ENCODE results near the gene PHKG2.

PHKG2 gene

DNA sequence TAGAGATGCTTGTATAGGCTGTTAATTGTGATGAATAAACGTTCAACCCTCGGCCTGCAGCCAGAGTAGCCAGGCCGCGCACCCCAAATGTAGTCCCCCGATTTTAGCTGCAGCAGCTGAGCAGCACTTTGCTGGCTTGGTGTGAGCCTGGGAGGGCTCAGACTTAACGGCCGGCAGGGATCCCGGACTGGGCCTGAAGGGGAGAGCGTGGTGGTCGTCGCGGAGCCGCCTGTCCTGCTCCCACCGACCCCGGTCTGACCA is 26.8 kb downstream of the PHKG2 start:
- no peak for DNase-seq (ENCODE audit: low read depth)
- TF ChIP-seq, protein P1, sequence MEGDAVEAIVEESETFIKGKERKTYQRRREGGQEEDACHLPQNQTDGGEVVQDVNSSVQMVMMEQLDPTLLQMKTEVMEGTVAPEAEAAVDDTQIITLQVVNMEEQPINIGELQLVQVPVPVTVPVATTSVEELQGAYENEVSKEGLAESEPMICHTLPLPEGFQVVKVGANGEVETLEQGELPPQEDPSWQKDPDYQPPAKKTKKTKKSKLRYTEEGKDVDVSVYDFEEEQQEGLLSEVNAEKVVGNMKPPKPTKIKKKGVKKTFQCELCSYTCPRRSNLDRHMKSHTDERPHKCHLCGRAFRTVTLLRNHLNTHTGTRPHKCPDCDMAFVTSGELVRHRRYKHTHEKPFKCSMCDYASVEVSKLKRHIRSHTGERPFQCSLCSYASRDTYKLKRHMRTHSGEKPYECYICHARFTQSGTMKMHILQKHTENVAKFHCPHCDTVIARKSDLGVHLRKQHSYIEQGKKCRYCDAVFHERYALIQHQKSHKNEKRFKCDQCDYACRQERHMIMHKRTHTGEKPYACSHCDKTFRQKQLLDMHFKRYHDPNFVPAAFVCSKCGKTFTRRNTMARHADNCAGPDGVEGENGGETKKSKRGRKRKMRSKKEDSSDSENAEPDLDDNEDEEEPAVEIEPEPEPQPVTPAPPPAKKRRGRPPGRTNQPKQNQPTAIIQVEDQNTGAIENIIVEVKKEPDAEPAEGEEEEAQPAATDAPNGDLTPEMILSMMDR (IDR thresholded peaks at IDR 0.05; ENCODE audit: control insufficient read depth, extremely low read depth, insufficient read depth), result no peak
- H3K4me3 ChIP-seq (ENCODE audit: low read depth, low read length), result peak overlapping the region; percentile 88

DNA sequence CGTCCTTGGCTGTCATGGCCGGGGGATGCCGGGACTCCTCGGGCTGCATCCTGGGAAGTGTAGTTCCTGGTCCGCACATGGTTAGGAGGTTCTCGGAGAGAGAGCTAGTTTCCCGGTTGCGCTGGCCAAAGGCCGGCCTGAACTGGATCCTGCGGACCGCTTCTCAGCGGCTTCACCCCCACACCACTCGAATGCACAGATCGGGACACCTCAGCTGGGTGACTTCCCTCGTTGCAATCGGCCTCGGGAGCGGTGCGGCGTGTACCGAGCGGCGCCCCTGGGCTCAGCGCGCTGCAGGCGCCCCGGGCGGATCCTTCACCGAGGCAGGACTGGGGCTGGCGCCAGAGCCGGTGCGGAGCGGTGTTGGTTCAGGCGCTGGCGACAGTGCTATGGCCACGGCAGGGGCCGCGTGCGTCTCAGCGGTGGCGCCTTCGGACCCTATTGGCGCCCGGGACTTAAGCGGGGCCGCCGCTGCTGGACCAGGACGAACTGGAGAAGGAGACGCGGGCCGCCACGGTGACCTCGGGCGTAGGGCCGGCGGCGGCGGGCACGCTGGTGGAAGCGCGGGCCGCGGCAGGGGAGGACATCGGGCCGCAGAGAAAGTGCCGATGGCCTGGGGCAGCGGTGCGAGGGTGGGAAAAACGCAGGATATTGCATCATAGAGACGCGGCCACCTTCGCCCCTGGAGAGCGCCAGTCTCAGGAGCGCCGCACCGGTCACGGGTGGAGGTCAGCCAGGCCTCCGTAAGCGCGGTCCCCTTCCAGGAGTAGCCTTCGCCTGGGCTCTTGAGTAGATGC is 27.4 kb downstream of the PHKG2 start:
- H3K4me3 ChIP-seq (ENCODE audit: low read depth, low read length), result peak overlapping the region; percentile 88
- TF ChIP-seq, protein P1 (IDR thresholded peaks at IDR 0.05; ENCODE audit: control insufficient read depth, extremely low read depth, insufficient read depth), result no peak
- peak; percentile 49 for DNase-seq (ENCODE audit: low read depth)

DNA sequence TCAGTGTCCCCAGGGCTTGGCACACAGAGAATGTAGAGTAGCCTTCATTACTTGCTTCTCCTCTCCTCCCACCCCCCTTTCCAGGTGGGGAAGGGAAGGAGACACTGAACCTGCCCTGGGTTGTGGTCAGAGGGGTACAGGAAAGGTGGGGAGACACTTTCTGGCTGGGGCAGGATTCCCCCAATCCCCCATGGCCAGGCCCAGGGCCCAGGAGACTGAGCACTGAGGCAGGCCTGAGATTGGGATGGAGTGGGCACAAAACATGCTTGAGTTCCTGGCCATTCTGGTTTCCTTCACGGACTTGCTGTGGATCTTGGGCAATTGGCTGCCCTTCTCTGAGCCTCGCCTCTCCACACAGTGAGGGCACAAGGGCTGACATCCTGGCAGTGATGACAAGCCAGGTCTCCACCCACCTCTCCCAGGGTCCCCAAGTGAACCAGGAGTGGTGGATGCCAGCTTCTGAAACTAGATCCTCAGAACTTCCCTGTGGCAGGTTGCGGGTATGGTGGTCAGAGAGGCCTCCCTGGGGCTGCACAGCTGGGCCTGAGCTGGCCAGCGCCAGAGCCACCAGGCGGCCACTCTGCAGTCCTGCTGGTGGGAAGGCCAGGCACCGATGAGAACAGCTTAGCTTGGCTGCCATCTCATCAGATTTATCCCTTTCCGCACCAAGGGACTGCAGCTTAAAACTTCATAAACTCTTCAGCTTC is 29.5 kb downstream of the PHKG2 start:
- TF ChIP-seq, protein P1 (IDR thresholded peaks at IDR 0.05; ENCODE audit: control insufficient read depth, extremely low read depth, insufficient read depth), result no peak
- H3K4me3 ChIP-seq (ENCODE audit: low read depth, low read length), result no peak overlapping the region
- DNase-seq (ENCODE audit: low read depth), result no peak

DNA sequence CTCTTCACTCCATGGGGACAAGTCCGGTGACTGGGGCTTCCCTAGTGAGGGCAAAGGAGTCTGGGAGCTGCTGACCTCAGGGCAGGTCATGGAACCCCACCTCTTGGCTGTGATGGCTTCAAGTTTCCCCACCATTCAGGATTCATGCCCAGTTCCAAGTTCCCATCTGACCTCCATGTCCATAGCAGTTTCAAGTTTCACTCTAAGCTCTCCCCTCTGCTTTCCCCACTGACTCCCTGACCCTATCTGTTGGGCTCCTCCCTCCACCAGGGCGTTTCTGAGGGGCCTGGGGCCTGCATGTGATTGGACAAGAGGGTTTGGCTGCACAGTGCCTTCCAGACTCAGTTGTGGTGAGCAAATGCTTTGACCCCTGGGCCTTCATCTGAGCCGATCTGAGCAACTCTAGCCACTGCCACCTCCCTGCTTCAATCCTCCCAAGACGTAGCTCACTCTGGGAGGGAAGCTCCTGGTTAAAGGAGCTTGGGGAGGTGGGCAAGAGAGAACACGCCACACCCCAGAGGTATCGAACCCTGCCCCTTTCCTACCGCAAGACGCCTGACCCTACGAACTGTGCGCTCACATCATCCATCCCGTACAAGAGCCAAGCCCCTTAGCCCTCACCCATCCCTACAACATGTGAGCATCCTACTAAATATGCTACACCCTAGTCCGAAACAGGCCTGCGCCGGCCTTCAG is 30.5 kb downstream of the PHKG2 start:
- TF ChIP-seq, protein P1 (IDR thresholded peaks at IDR 0.05; ENCODE audit: control insufficient read depth, extremely low read depth, insufficient read depth), result no peak
- no peak overlapping the region for H3K4me3 ChIP-seq (ENCODE audit: low read depth, low read length)
- DNase-seq (ENCODE audit: low read depth), result no peak

DNA sequence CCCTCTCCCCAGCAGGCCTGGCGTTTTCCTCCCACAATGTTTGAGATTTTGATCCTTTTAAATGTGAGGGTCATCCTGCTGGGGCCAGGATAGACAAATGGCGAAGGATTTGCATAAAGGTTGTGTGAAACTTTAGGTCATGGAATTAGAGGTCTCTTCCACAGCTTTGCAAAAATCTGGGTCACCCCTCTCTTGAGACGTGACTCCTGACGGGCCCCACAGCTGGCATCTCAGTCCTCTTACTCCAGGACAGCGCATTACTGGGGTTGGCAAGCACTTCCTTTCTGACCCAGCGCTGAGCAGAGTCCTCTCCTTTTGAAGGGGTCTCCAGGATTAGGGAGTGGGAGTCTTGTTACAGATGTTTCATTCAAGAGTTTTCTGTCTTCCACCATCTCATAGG is 31.4 kb downstream of the PHKG2 start:
- TF ChIP-seq, protein P1 (IDR thresholded peaks at IDR 0.05; ENCODE audit: control insufficient read depth, extremely low read depth, insufficient read depth), result no peak
- no peak overlapping the region for H3K4me3 ChIP-seq (ENCODE audit: low read depth, low read length)
- DNase-seq (ENCODE audit: low read depth), result no peak

DNA sequence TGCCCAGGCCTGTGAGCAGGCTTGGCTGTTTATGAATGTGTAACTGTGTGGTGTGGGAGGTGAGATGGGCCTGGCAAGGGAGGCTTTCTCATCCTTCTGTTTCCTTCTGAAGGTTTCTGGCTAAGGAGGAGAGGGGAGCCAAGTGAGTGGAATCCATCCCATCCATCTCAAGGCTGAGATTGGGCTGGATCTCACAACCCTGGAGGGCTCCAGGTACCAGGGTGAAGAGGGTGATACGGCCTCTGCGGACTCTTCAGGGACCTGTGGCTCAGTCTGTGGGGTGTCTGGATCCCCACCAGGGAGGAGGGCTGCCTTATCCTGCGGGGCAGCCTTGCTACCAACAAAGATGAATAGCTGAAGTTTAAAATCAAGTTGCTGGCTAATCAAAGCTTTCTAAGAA is 31.8 kb downstream of the PHKG2 start:
- DNase-seq (ENCODE audit: low read depth), result no peak
- TF ChIP-seq, protein P1 (IDR thresholded peaks at IDR 0.05; ENCODE audit: control insufficient read depth, extremely low read depth, insufficient read depth), result no peak
- no peak overlapping the region for H3K4me3 ChIP-seq (ENCODE audit: low read depth, low read length)

All from LNCaP clone FGC (cell line).